ENCODE data around the gene DCAF17. TPM values are rescaled to one million over a fixed set of nuclear protein-coding genes. Genes with fewer than 3 reads are reported as not detected.
"Not testable (repeated sequence)": the region's sequence is repeated elsewhere in the genome, so short reads cannot be mapped to it uniquely, and the experiment has no call there.

Gene DCAF17
- total RNA-seq, 1 donor from 2014 or later = 21.8 TPM

- DNase-seq = peak; percentile 43
Measured at GRCh38 chr2:171515672-171516298, 81.8 kb downstream of the DCAF17 start.

GRCh38 chr2:171516793-171517192, 82.8 kb downstream of the DCAF17 start:
- no peak for DNase-seq

GRCh38 chr2:171520471-171520870, 86.4 kb downstream of the DCAF17 start:
- DNase-seq = no peak

GRCh38 chr2:171521361-171522051, 87.5 kb downstream of the DCAF17 start:
- DNase-seq = no peak

- peak; percentile 69 for DNase-seq
Measured at GRCh38 chr2:171522052-171522787, 88.2 kb downstream of the DCAF17 start, which contains the start of gene CYBRD1. Gene CYBRD1 (plus strand): TSS chr2:171522474. CDS start chr2:171522546, 72 bp downstream.

DNA sequence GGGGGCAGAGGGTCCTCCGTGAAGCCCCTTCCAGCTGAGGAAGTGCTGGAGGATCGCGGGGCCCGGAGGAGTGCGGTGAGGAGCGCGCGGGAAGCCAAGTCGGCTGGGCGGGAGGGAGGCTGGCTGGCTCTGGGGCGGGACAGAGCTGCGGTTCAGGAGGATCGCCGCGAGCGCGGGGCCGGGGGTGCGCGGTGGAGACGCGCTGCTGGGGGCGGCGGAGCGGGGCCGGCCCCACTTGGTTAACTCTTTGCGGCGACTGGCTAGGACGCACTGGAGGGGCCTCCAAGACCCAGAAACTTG, 88.7 kb downstream of the DCAF17 start:
- DNase-seq = peak; percentile 53

DNA sequence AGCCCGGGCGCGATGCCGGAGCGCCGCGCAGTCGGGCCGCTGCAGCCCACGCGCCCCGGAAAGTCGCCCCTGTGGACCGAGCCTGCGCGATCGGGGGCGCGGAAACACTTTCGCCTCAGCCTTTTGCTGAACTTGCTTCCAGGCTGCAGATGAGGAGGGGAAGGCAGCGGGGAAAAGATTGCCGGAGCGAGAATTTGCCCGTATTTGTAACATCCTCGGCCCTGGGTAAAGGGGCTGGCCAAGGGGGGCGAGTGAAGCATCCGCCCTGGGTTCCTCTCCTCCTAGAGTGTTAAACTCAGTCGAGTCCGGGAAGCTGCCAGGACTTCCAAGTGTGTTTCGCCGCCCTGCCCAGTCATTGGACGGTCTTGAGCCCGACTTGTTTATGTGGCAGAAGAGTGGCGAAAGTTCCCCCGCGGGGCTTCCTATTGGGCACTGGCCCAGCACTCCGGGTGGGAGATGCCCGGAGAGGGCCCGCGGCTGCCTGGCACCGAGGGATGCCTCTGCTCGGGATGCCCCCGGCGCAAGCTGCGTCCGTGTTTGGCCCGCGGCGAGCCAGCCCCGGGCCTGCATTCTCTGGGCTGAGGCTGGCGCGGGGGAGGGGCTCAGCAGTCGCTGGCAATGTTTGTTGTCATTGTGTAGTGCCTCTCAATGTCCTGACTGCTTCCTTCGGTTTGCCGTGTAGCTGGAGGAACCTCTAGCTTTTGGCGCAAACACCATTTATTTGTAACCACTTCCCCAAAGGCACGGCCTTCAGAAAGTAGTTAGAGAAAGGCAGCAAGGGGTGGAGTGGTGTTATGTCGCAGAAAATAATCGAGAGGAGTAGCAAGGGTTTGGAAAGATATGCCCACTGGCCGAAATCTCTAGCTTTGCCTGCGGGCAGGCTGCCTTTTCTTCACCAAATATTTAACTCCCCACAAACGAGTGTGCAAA, 89.3 kb downstream of the DCAF17 start:
- peak; percentile 80 for DNase-seq

GRCh38 chr2:171524018-171524401, 90.0 kb downstream of the DCAF17 start:
- DNase-seq = peak; percentile 21

- DNase-seq = peak; percentile 29
Measured at GRCh38 chr2:171529914-171530313, 95.9 kb downstream of the DCAF17 start.

- no peak for DNase-seq
Measured at GRCh38 chr2:171530378-171530777, 96.4 kb downstream of the DCAF17 start.

- not testable (repeated sequence) for DNase-seq
Measured at GRCh38 chr2:171530859-171531258, 96.8 kb downstream of the DCAF17 start.

GRCh38 chr2:171531291-171531690, 97.3 kb downstream of the DCAF17 start:
- peak; percentile 70 for DNase-seq

DNA sequence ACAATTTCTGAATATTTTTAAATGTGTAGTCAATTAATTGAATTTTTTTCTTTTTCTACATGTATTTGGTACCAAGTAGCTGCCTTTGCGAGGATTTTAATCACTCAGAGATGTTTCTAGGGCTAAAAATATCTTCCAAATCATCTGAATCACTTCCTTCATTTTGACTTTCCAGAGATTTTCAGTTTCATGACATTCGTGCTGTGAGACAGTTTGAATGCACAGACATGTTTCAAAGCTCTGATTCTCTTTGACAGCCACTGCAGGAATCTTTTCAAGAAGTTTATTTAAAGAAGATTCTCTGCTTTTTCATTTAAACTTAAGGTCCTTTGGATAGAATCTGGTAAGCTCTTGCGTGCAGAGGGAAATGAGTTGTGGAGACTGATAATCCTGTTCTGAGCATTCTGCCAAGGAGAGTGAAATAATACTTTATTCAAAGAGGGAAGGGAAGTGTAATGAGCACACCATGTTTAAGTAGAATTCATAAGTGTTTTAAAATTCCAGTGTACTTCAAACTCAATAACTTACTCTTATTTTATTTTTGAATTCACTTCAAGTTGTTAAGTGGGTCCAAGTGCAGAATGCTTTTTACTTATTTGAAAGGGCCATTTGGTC, 97.9 kb downstream of the DCAF17 start:
- no peak for DNase-seq

GRCh38 chr2:171533331-171533730, 99.3 kb downstream of the DCAF17 start:
- no peak for DNase-seq

Other genes starting within 250 kb of the DCAF17 start
- gene METTL8, start 236 bp upstream of the DCAF17 start, total RNA-seq = 20.8 and 35.1 TPM in 2 replicates
- gene CYBRD1, start 88.2 kb downstream of the DCAF17 start, total RNA-seq = 19.8 and 30.5 TPM in 2 replicates